Hindlimb muscle (tissue), 1 donor: ENCODE measurements around the gene PRICKLE4. TPM values are rescaled to one million over a fixed set of nuclear protein-coding genes. Genes with fewer than 3 reads are reported as not detected.

Experiments
- polyA plus RNA-seq: library from polyadenylated mRNA; unstranded; fragments of 120-200 nt; gene quantifications from one replicate; pipeline ENCODE4 v1.2.1, GENCODE V29; 2013; ENCODE audit not compliant: insufficient read length

The PRICKLE4 gene
- polyA plus RNA-seq, 1 donor = 2.0 TPM

Other genes starting within 250 kb of the PRICKLE4 start
- 20.8 TPM for gene FOXP4, start 234.4 kb upstream of the PRICKLE4 start, polyA plus RNA-seq
- 57.0 TPM for gene MDFI, start 142.3 kb upstream of the PRICKLE4 start, polyA plus RNA-seq
- 10.1 TPM for gene TFEB, start 45.2 kb upstream of the PRICKLE4 start, polyA plus RNA-seq
- not detected for gene PGC, start 33.4 kb upstream of the PRICKLE4 start, polyA plus RNA-seq
- 9.1 TPM for gene FRS3, start 882 bp upstream of the PRICKLE4 start, polyA plus RNA-seq
- gene TOMM6, start 6.9 kb downstream of the PRICKLE4 start, polyA plus RNA-seq = 128 TPM
- gene USP49, start 114.6 kb downstream of the PRICKLE4 start, polyA plus RNA-seq = 6.9 TPM
- gene MED20, start 140.4 kb downstream of the PRICKLE4 start, polyA plus RNA-seq = 19.7 TPM
- gene BYSL, start 140.7 kb downstream of the PRICKLE4 start, polyA plus RNA-seq = 36.7 TPM
- gene CCND3, start 161.0 kb downstream of the PRICKLE4 start, polyA plus RNA-seq = 91.3 TPM